Muscle layer of colon (tissue), 2 donors: ENCODE results near the gene CELF5.
"Not testable (repeated sequence)": the region's sequence is repeated elsewhere in the genome, so short reads cannot be mapped to it uniquely, and the experiment has no call there.

Source experiments
- H3K27ac ChIP-seq: one replicate; pipeline ENCODE4 v1.7.0; 2013; ENCODE audit warnings: low read depth, mild to moderate bottlenecking, low read length, moderate library complexity
- H3K27me3 ChIP-seq, 2 donors: one replicate each; pipeline ENCODE4 v1.7.0; 2013; ENCODE audit warnings: low read length in 2 of 2, mild to moderate bottlenecking in 2 of 2; ENCODE audit not compliant: insufficient read depth in 2 of 2, control insufficient read depth in 1 of 2
- H3K36me3 ChIP-seq: one replicate; pipeline ENCODE4 v1.7.0; 2013; ENCODE audit warnings: mild to moderate bottlenecking, low read length; ENCODE audit not compliant: insufficient read depth
- H3K4me1 ChIP-seq: one replicate; pipeline ENCODE4 v1.7.0; 2013; ENCODE audit warnings: mild to moderate bottlenecking, low read length; ENCODE audit not compliant: insufficient read depth
- H3K4me3 ChIP-seq, 2 donors: one replicate each; pipeline ENCODE4 v1.7.0; 2013; ENCODE audit warnings: low read length in 2 of 2, low read depth in 1 of 2, mild to moderate bottlenecking in 1 of 2, moderate library complexity in 1 of 2
- H3K9ac ChIP-seq: one replicate; pipeline ENCODE4 v1.7.0; 2013; ENCODE audit warnings: low read length
- H3K9me3 ChIP-seq: one replicate; pipeline ENCODE4 v1.7.0; 2013; ENCODE audit warnings: mild to moderate bottlenecking, low read length
- donor health status: abdominal sarcoma.
- donor health status: Adenocarcinoma of cecum.

Gene CELF5

DNA sequence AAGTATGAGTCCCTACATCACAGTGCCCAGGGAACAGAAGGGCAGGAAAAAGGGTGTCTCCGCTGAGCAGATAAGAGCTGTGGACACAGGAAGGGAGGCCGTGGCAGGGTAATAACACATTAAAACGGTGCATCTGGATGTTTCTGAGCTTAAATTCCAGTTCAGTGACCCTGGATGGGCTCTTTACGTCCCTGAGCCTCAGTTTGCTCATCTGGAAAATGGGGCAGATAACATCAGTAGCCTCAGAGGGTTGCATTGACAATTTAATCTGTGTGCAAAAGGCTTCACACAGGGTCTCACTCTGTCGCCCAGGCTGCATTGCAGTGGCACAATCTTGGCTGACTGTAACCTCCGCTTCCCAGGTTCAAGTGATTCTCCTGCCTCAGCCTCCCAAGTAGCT lies 58.1 kb downstream of the CELF5 start:
- H3K27ac ChIP-seq = no peak overlapping the region
- H3K36me3 ChIP-seq = no peaks in the 10 kb centered on the region
- no peaks in the 10 kb centered on the region for H3K4me1 ChIP-seq
- H3K27me3 ChIP-seq = peaks cover 15 to 46% of the 10 kb centered on the region in 2 donors
- H3K9ac ChIP-seq = no peak overlapping the region
- no peaks in the 10 kb centered on the region for H3K9me3 ChIP-seq
- no peak overlapping the region for H3K4me3 ChIP-seq

DNA sequence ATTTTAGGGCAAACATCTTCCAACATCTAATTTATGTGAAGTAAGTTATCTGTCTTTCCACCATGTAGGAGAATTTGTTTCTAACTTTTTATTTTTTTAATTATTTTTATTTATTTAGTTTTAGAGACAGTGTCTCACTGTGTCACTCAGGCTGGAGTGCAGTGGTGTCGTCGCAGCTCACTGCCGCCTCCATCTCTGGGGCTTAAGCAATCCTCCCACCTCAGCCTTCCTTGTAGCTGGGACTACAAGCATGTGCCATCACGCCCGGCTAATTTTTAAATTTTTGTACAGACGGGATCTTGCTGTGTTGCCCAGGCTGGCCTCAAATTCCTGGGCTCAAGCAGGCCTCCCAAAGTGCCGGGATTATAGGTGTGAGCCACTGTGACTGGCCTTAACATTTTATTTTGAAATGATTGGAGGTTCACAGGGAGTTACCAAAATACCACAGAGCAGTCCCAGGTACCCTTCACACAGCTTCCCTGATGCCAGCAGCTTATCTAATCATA lies 58.8 kb downstream of the CELF5 start:
- Histone ChIP-seq H3K4me3 (no peak overlapping the region), H3K9me3 (no peaks in the 10 kb centered on the region), H3K9ac (no peak overlapping the region), H3K27me3 (peaks cover 15 to 46% of the 10 kb centered on the region in 2 donors), H3K4me1 (no peaks in the 10 kb centered on the region), H3K36me3 (no peaks in the 10 kb centered on the region), H3K27ac (no peak overlapping the region)

DNA sequence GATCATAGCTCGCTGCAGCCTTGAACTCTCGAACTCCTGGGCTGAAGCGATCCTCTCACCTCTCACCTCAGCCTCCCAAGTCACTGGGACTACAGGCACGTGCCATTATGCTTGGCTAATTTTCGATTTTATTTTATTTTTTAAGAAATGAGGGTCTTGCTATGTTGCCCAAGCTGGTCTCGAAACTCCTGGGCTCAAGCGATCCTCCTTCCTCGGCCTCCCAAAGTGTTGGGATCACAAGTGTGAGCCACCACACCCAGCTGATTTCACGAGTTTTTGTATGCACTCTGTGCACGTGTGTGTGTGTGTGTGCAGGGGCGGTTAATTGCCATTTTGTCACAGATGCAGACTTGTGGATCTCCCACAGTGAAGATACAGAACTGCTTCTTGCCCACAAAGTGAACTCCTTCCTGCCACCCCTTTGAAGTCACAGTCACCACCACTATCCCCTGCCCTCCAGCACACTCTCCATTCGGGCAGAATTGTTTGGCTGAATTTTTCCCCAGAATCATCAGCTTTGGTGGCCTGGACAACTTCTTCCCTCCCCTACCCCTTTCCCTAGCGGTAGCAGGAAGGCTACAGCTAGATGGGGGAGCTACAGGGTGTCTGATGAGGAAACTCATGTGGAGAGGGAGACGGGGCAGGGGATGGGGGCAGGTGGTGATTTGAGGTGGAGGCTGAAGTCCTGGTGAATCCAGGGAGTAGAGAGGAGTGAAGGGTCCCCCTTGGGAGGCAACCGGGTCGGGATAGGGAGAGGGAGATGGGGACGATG lies 59.6 kb downstream of the CELF5 start:
- Histone ChIP-seq H3K9ac (no peak overlapping the region), H3K9me3 (no peaks in the 10 kb centered on the region), H3K27ac (no peak overlapping the region), H3K4me1 (no peaks in the 10 kb centered on the region), H3K4me3 (no peak overlapping the region), H3K36me3 (no peaks in the 10 kb centered on the region), H3K27me3 (peaks cover 15 to 46% of the 10 kb centered on the region in 2 donors)

DNA sequence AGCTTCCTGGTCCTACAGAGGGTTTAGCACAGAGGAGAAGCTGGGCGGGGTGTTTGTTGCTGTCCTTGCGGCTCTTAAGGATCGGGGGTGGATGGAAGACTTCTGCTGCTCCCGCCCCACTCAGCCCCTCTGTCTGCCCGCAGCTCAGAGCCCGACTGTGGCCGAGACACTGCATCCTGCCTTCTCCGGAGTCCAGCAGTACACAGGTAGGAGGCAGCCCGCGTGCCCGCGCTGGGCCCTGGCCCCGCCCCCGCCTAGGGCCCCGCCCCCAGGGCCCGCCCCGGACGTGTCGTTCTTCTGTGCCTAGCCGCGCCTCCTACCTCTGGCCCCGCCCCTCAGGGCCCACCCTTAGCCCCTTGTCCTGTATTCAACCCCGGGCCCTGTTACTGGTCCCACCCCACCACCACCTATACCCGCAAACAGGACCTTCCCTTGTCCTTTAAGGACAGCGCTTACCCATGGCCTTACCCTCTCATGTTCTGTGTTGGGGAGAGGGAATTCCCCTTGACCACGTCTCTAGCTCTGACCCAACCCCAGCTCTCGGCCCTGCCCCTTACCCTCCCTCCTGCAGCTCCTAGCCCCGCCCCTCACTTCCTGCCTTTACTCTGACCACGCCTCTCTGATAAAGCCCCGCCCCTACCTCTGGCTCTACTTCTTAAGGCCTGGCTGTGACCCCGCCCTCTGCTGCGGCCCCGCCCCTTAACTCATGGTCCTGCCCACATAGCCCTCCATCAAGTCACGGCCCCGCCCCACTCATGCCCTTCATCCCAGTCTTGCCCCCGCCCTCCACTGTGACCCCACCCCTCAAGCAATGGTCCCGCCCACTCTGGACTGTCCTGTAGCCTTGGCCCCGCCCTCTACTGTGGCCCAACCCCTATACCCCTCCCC lies 60.5 kb downstream of the CELF5 start:
- Histone ChIP-seq H3K36me3 (no peaks in the 10 kb centered on the region), H3K27me3 (peaks cover 15 to 49% of the 10 kb centered on the region in 2 donors), H3K9ac (no peak overlapping the region), H3K9me3 (no peaks in the 10 kb centered on the region), H3K4me1 (no peaks in the 10 kb centered on the region), H3K4me3 (no peak overlapping the region), H3K27ac (no peak overlapping the region)

DNA sequence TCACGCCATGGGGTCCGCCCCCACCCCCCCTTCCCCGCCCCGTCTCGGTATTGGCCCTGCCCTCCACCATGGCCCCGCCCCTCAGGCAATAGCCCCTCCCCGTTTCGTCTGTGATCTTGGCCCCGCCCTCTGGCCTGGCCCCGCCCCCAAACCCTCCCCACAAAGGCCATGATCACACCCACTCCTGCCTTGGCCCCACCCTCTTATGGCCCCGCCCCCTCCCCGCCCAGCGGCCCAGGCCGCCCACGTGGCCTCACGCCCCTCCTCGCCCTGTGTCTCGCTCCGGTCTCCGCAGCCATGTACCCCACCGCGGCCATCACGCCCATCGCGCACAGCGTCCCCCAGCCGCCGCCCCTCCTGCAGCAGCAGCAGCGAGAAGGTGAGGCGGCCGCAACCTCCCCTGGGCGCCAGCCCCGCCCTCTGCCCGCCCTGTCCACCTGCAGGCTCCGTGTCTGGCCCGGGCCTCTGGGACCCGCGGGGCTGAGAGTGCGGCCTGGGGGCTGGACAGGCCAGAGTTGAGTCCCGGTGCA lies 61.3 kb downstream of the CELF5 start:
- no peaks in the 10 kb centered on the region for H3K36me3 ChIP-seq
- no peak overlapping the region for H3K9ac ChIP-seq
- peaks cover 15 to 51% of the 10 kb centered on the region in 2 donors for H3K27me3 ChIP-seq
- no peak overlapping the region for H3K4me3 ChIP-seq
- H3K4me1 ChIP-seq = no peaks in the 10 kb centered on the region
- no peaks in the 10 kb centered on the region for H3K9me3 ChIP-seq
- no peak overlapping the region for H3K27ac ChIP-seq

DNA sequence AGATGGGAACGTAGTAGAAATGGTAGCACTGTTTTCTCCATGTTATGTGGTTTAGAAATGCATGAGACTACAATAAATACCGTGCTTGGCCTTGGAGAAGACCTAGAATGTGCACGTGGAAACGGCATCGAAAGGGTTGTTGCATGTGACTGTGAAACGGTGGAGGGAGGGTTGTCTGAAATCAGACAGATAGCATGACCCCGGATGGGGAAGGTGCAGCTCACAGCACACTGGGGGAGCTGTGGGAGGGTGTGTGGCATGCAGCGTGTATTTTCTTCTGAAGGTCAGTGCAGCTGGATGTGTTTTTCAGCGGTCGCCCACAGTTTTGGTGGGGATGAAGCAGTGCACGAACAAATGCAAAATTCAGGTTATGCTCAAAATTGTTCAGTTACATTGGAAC lies 63.4 kb downstream of the CELF5 start:
- no peaks in the 10 kb centered on the region for H3K36me3 ChIP-seq
- peaks cover 15 to 41% of the 10 kb centered on the region in 2 donors for H3K27me3 ChIP-seq
- H3K4me3 ChIP-seq = no peak overlapping the region
- no peak overlapping the region for H3K9ac ChIP-seq
- H3K4me1 ChIP-seq = no peaks in the 10 kb centered on the region
- H3K27ac ChIP-seq = no peak overlapping the region
- no peaks in the 10 kb centered on the region for H3K9me3 ChIP-seq

DNA sequence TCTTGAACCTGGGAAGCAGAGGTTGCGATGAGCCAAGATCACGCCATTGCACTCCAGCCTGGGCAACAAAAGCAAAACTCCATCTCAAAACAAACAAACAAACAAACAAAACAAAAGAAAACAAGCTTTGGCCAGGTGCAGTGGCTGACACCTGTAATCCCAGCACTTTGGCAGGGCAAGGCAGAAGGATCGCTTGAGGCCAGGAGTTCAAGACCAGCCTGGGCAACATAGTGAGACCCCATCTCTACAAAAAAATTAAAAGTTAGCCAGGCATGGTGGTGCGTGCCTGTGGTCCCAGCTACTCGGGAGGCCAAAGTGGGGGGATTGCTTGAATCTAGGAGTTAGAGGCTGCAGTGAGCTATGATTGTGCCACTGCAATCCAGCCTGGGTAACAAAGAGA lies 64.0 kb downstream of the CELF5 start:
- not testable (repeated sequence) for H3K36me3 ChIP-seq, H3K27ac ChIP-seq, H3K4me1 ChIP-seq, H3K9me3 ChIP-seq, H3K4me3 ChIP-seq, H3K9ac ChIP-seq
- peaks cover 13 to 39% of the 10 kb centered on the region in 2 donors for H3K27me3 ChIP-seq

DNA sequence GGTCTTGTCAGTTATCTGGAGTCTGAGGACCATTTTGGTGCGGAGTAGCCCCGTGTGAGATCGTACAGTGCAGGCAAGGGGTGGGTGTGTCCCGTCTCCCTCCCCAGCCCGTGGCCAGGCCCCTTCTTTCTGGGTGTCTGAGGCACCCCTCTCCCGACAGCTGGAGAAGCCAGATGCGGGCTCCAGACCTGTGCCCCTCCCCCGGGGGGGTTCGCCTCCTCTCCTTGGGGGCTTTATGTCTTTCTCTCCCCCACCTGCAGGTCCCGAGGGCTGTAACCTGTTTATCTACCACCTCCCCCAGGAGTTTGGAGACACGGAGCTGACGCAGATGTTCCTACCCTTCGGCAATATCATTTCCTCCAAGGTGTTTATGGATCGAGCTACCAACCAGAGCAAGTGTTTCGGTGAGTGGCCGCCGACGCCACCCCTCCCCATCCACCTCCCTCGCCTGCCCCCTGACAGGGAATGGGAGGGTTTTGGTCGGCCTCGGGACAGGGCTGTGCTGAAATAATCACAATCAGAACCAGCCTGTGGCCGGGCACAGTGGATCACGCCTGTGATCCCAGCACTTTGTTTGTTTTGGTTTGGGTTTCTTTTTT lies 65.6 kb downstream of the CELF5 start:
- no peaks in the 10 kb centered on the region for H3K4me1 ChIP-seq

DNA sequence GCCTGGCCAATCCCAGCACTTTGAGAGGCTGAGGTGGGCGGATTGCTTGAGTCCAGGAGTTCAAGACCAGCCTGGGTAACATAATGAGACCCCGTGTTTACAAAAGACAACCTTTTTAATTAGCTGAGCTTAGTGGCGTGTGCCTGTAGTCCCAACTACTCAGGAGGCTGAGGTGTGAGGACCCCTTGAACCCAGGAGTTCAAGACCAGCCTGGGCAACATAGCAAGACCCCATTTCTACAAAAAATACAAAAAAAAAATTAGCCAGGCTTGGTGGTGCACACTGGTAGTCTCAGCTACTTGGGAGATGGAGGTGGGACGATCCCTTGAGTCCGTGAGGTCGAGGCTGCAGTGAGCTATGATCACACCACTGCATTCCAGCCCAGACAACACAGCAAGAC lies 66.4 kb downstream of the CELF5 start:
- peaks cover 0 to 30% of the 10 kb centered on the region in 2 donors for H3K27me3 ChIP-seq
- not testable (repeated sequence) for H3K27ac ChIP-seq, H3K9ac ChIP-seq, H3K36me3 ChIP-seq, H3K4me1 ChIP-seq, H3K4me3 ChIP-seq, H3K9me3 ChIP-seq

More for the DNA sequence above, 65.6 kb downstream of the CELF5 start:
- no peaks in the 10 kb centered on the region for H3K36me3 ChIP-seq
- H3K9ac ChIP-seq = no peak overlapping the region
- H3K27ac ChIP-seq = no peak overlapping the region
- no peak overlapping the region for H3K4me3 ChIP-seq
- H3K27me3 ChIP-seq = peaks cover 0 to 28% of the 10 kb centered on the region in 2 donors
- H3K9me3 ChIP-seq = no peaks in the 10 kb centered on the region

DNA sequence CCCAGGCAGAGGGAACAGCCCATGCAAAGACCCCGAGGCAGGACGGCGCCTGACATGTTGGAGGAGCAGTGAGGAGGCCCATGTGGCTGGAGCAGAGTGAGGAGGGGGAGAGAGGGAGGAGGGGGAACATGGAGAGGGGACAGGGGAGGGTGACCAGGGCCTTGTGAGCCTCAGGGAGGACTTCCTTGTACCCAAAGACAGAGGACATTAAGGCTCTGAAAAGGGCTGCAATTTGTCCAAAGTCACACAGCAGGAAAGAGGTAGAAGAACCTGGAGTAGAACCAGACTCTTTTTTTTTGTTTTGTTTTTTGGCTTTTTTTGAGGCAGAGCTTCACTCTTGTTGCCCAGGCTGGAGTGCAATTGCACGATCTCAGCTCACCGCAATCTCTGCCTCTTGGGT lies 67.2 kb downstream of the CELF5 start:
- H3K9ac ChIP-seq = no peak overlapping the region
- no peaks in the 10 kb centered on the region for H3K9me3 ChIP-seq
- no peaks in the 10 kb centered on the region for H3K4me1 ChIP-seq
- H3K27ac ChIP-seq = no peak overlapping the region
- peaks cover 0 to 25% of the 10 kb centered on the region in 2 donors for H3K27me3 ChIP-seq
- no peak overlapping the region for H3K4me3 ChIP-seq
- H3K36me3 ChIP-seq = no peaks in the 10 kb centered on the region

DNA sequence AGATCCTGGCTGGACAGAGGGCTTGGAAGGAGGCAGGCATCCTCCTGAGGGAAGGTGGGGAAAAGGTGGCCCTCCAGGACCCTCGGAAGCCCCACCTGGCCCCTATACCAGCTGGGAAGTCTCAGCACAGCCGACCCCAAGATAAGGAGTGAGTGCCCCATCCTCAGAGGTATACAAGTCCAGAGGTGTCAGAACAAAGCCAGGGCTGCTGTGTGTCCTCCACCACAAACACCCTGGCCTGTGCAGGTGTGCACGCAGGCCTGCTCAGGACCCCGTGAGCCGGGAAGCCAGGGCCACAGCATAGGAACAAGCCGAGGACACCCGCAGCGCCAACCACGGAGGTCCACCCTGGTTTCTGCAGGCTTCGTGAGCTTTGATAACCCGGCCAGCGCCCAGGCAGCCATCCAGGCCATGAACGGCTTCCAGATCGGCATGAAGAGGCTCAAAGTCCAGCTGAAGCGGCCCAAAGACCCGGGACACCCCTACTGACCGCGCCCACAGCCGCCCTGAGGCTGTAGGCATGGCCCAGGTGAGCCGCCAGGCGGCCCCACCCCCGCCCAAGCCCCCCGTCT lies 68.6 kb downstream of the CELF5 start:
- no peaks in the 10 kb centered on the region for H3K36me3 ChIP-seq
- no peak overlapping the region for H3K9ac ChIP-seq
- no peak overlapping the region for H3K4me3 ChIP-seq
- no peak overlapping the region for H3K27ac ChIP-seq
- H3K9me3 ChIP-seq = no peaks in the 10 kb centered on the region
- H3K27me3 ChIP-seq = peaks cover 0 to 25% of the 10 kb centered on the region in 2 donors
- no peaks in the 10 kb centered on the region for H3K4me1 ChIP-seq
